NCI-H748 treated with DMSO at 0.1 percent for 48 hours (cell line): Measurements from ENCODE around the gene GRIA4.

Experiments used
- DNase-seq: peaks from one replicate; lab custom pipeline; 2025; lab: John Stamatoyannopoulos, UW

The GRIA4 gene

GRCh38 chr11:105609832-105610781, at the start of gene GRIA4:
Gene GRIA4, plus strand, starts transcription at chr11:105610073. Its CDS starts 925 bp downstream, at chr11:105610998.
- DNase-seq = peak; percentile 78

GRCh38 chr11:105573091-105573490, 36.8 kb upstream of the GRIA4 start:
- DNase-seq = no peak

- DNase-seq = no peak
These were observed 34.9 kb upstream of the GRIA4 start for GRCh38 chr11:105574974-105575373.

GRCh38 chr11:105577641-105578040, 32.2 kb upstream of the GRIA4 start:
- no peak for DNase-seq

GRCh38 chr11:105579111-105579510, 30.8 kb upstream of the GRIA4 start:
- no peak for DNase-seq

- no peak for DNase-seq
These were observed 27.4 kb upstream of the GRIA4 start for GRCh38 chr11:105582497-105582896.

- DNase-seq = no peak
These were observed 21.9 kb upstream of the GRIA4 start for GRCh38 chr11:105588001-105588400.

GRCh38 chr11:105589346-105589745, 20.5 kb upstream of the GRIA4 start:
- no peak for DNase-seq

GRCh38 chr11:105592035-105592434, 17.8 kb upstream of the GRIA4 start:
- DNase-seq = peak; percentile 49

GRCh38 chr11:105598371-105598770, 11.5 kb upstream of the GRIA4 start:
- no peak for DNase-seq

- DNase-seq = no peak
These were observed 6.7 kb upstream of the GRIA4 start for GRCh38 chr11:105603156-105603555.

- peak; percentile 43 for DNase-seq
These were observed 512 bp upstream of the GRIA4 start for GRCh38 chr11:105609341-105609781.

GRCh38 chr11:105610871-105611571, 1.1 kb downstream of the GRIA4 start:
- DNase-seq = no peak

GRCh38 chr11:105611572-105612441, 1.9 kb downstream of the GRIA4 start:
- peak; percentile 26 for DNase-seq

GRCh38 chr11:105612771-105613170, 2.9 kb downstream of the GRIA4 start:
- peak; percentile 33 for DNase-seq

GRCh38 chr11:105613183-105613582, 3.3 kb downstream of the GRIA4 start:
- DNase-seq = no peak

GRCh38 chr11:105618343-105618955, 8.6 kb downstream of the GRIA4 start:
- no peak for DNase-seq

- DNase-seq = no peak
These were observed 9.7 kb downstream of the GRIA4 start for GRCh38 chr11:105619556-105619955.

GRCh38 chr11:105622016-105622415, 12.1 kb downstream of the GRIA4 start:
- no peak for DNase-seq

GRCh38 chr11:105632316-105632715, 22.4 kb downstream of the GRIA4 start:
- DNase-seq = no peak

- no peak for DNase-seq
These were observed 25.6 kb downstream of the GRIA4 start for GRCh38 chr11:105635466-105635865.

- DNase-seq = no peak
These were observed 26.6 kb downstream of the GRIA4 start for GRCh38 chr11:105636496-105636895.
